Measurements from ENCODE around the gene SPAST. TPM values are rescaled to one million over a fixed set of nuclear protein-coding genes. Genes with fewer than 3 reads are reported as not detected.

Gene SPAST
- total and polyA plus RNA-seq, 2 of the 13 experiments (the other 11 are each of a cell fraction or from before 2014, with no cell fraction given), result 11.5 to 40.4 TPM

- TF ChIP-seq FOXP4 (CRISPR knock-in tag; IDR thresholded peaks at IDR 0.05) (peak; percentile 98), ZBTB39 (CRISPR knock-in tag; IDR thresholded peaks at IDR 0.05) (no peak), DNMT3B (CRISPR knock-in tag; conservative IDR thresholded peaks at IDR 0.05) (peak; percentile 96; the same call in 1 of the 2 replicates), RARG (CRISPR knock-in tag; IDR thresholded peaks at IDR 0.05; ENCODE audit: low read depth) (no peak), HNRNPUL1 (IDR thresholded peaks at IDR 0.05; ENCODE audit: low read depth, low read length) (no peak), ZNF614 (CRISPR knock-in tag; IDR thresholded peaks at IDR 0.05; ENCODE audit: borderline replicate concordance) (peak; percentile 97), ZNF225 (CRISPR knock-in tag; IDR thresholded peaks at IDR 0.05) (peak; percentile 73; the same call in 1 of the 2 replicates), THRA (CRISPR knock-in tag; IDR thresholded peaks at IDR 0.05; ENCODE audit: borderline replicate concordance) (peak; percentile 72; the same call in 1 of the 2 replicates), IRF2 (CRISPR knock-in tag; IDR thresholded peaks at IDR 0.05) (peak; percentile 95), ZFYVE20 (CRISPR knock-in tag; IDR thresholded peaks at IDR 0.05; ENCODE audit: borderline replicate concordance, low read depth) (no peak), ZNF740 (CRISPR knock-in tag; IDR thresholded peaks at IDR 0.05) (peak; percentile 17), ZNF781 (CRISPR knock-in tag; IDR thresholded peaks at IDR 0.05; ENCODE audit: borderline replicate concordance, not compliant biosample characterization) (peak; percentile 41), ZNF274 (CRISPR knock-in tag; IDR thresholded peaks at IDR 0.05) (no peak), MAX (IDR thresholded peaks at IDR 0.05) (peak; percentile 89), MEIS2 (CRISPR knock-in tag; IDR thresholded peaks at IDR 0.05) (peak; percentile 77), POLR2AphosphoS5 (IDR thresholded peaks at IDR 0.05; ENCODE audit: low read depth, low read length) (peak; percentile 98), ZNF704 (CRISPR knock-in tag; IDR thresholded peaks at IDR 0.05; ENCODE audit: borderline replicate concordance) (0 out of 2 replicates have a peak, but pooled peaks have one; percentile 65), ZNF280D (CRISPR knock-in tag; IDR thresholded peaks at IDR 0.05) (peak; percentile 96)
Measured at GRCh38 chr2:32063310-32064020, at the start of gene SPAST (continued).

Measured in HepG2 (cell line).